Endometrial microvascular endothelial cells (primary cell): ENCODE data around the gene SFTPB. TPM values are rescaled to one million over a fixed set of nuclear protein-coding genes. Genes with fewer than 3 reads are reported as not detected.
"Not testable (repeated sequence)": the region's sequence is repeated elsewhere in the genome, so short reads cannot be mapped to it uniquely, and the experiment has no call there.

ENCODE experiments used
- in situ Hi-C: cut with HindIII; loops from 2 replicates; pipeline ENCODE4 v1.10.0; 2017; ENCODE audit warnings: low sequenced_read_pairs, low pct_unique_long_range_greater_than_20kb; ENCODE audit errors: inconsistent ontology term
- total RNA-seq: library from RNA; depleted of rRNA; stranded (reverse); fragments of >200 nt; gene quantifications from one replicate; pipeline ENCODE4 v1.2.3, GENCODE V29; 2015; ENCODE audit errors: inconsistent ontology term

The SFTPB gene
- total RNA-seq, 1 donor from 2014 or later = not detected

DNA sequence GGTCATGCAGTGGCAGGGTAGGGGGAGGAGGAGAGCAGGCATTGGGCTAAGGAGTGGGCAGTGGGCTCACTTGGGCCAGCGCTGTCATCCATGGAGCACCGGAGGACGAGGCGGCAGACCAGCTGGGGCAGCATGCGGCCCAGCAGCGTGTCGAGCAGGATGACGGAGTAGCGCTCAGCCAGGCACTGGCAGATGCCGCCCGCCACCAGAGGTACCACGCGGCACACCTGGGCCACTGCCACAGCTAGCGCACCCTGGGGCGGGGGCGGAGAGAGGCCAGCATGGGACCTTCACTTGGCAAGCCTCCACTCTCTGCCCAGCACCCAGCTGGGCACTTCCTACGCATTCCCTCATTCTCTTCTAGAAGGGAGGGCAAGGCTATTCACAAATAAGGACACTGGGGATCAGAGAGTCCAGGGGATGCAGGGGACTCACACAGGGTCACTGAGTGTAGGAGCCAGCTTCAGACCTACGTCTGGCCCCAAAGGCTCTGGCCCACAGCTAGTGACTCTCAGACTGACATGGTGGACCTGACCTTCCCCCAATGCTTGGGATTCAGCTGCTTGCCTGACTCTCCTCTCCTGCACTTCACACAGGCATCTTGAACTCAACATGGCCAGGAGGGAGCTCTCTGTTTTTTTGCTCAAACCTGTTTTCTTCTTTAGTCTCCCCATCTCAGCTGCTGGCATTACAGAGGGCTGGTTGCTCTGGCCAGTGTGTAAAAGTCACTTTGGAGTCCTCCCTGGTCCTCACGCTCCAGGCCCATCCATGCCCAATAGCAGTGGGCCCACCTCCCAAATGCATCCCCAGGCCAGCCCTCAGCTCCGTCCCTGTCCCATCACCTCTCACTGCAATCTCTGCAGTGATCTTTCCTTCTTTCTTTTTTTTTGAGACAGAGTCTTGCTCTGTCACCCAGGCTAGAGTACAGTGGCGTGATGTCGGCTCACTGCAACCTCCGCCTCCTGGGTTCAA is 4.1 kb downstream of the SFTPB start:
- in situ Hi-C loops = no loop called here

DNA sequence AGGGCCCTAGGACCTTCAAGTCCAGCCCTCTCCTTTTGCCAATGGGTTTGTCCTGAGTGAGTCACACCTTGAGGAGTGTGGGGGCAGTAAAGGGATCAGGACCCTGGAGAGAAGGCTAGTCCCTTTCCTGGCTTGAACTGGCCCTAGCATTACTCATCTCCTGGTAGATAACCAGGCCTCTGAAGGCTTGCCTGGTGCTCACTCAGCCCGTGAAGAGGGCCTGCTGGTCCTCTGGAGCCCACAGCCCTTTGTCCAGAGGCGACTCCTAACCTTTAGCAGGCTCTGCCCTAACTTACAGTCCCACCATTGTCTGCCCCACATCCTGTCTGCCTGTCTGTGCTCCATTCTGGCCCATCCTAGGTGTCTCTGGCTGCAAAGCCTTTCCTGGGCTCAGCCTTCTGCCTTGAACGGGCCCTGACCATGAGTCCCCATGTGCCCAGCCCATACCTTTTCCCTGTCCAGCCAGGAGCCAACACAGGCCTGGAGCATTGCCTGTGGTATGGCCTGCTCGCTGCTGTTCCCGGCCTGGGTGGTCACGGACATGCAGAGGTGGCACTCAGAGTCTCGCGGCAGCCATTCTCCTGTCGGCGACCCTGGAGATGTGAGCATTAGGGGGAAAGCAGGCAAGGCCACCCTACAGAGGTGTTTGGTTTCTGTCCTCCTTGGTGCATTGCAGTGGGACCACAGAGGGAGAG is 5.0 kb downstream of the SFTPB start:
- in situ Hi-C loops = no loop called here

DNA sequence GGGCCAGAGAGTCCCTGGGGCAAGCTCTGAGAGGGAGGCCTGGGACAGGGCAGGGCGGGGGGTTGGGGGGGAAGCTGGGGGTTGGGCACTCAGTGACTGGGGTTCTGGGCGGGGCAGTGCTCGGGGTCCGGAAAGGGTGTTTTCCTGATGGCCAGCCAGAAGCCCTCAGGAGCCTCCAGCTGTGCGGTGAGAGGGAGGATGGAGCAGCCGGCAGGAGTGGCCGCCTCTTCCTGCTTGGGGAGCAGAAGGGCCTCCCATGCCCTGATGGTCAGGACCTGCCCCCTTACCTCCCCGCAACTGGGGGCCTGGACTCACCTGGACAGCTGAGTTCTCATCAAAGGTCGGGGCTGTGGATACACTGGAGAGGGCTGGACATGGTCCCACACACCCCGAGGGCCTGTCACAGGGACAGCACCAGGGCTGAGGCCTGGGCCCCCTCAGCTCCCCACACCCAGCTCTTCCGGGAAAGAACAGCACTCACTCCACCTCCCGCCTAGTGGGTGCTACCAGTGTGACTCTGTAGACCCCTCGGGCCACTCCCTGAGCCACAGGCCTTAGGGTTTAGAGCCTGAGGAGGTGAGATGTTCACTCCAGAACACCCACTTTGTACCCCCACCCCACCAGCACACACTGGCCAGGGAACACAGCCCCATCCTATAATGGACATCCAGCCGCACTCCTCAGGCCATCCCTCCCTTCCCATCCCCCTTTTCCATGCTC is 6.7 kb downstream of the SFTPB start:
- in situ Hi-C loops = no loop called here

DNA sequence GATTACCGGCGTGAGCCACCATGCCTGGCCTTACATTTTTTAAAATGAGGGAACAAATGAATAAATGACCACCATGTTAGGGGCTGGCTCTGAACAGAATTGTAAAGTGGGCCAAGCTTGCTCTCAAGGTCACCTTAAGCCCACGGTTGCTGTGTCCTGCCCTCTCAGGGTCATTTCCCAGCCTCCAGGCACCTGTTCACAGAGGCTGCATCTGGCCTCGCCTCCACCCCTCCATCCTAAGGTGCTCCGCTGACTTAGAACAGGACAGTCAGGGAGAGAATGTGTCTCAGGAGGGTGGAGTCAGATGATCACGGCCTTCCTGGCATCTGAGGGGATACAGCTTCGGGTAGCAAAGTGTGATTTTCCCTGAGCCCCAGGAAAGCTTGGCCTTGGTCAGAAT is 7.3 kb downstream of the SFTPB start:
- in situ Hi-C loops = no loop called here

GRCh38 chr2:85660301-85660700 is 7.7 kb downstream of the SFTPB start:
- in situ Hi-C loops = not testable (repeated sequence)

GRCh38 chr2:85659324-85659981 is 8.5 kb downstream of the SFTPB start:
- in situ Hi-C loops = loop anchor here (5.0 kb wide), 1 partner anchor 58 kb away; no protein-coding TSS in a partner anchor

DNA sequence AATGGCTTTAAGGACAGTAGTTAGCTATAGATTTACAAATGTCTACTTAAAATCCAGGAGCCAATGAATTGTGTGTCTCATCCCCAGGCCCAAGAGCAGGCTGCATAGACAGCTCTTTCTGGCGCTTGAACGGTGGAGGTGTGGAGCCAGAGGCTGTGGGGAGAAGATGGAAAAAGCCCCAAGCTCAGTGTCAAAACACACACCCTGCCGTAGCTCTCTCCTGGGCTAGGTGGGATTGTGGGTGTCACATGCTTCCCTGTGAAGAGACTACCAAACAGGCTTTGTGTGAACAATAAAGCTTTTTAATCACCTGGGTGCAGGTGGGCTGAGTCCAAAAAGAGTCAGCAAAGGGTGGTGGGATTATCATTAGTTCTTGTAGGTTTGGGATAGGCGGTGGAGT is 10.6 kb downstream of the SFTPB start:
- in situ Hi-C loops = loop anchor here (5.0 kb wide), 1 partner anchor 60 kb away; no protein-coding TSS in a partner anchor

DNA sequence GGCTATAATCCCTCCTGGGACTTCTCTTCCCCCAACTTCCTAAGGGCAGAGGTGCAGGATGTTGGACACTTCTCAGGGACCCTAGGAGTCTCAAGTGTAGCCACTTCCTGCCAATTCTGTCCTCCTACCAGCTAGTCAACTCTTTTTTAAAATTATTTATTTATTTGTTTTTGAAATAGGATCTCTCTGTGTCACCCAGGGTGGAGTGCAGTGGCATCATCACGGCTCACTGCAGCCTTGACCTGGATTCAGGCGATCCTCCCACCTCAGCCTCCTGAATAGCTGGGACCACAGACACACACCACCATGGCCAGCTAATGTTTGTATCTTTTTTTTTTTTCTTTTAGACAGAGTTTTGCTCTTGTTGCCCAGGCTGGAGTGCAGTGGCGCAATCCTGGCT is 11.5 kb downstream of the SFTPB start:
- in situ Hi-C loops = loop anchor here (5.0 kb wide), 1 partner anchor 61 kb away; no protein-coding TSS in a partner anchor

- in situ Hi-C loops = loop anchor here (5.0 kb wide), 1 partner anchor 61 kb away; no protein-coding TSS in a partner anchor
Measured at GRCh38 chr2:85655961-85656417, 12.0 kb downstream of the SFTPB start.

- in situ Hi-C loops = no loop called here
Measured at GRCh38 chr2:85653996-85654395, 14.0 kb downstream of the SFTPB start.

DNA sequence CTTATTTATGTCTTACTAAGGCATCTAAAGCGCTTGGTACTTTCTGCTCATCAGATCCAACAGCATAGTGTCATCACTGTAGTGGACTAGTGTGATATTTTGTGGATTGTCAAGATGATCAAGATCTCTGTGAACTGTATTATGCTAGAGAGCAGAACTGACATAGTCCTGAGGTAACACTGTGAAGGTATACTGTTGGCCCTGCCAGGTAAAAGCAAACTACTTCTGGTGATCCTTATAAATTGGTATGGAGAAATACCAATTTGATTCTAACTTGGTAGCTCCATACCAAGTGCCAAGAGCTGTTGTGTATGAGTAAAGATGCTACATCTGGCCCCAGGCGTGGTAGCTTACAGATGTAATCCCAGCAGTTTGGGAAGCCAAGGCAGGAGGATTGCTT is 15.9 kb downstream of the SFTPB start:
- in situ Hi-C loops = no loop called here

GRCh38 chr2:85651097-85651496 is 16.9 kb downstream of the SFTPB start:
- in situ Hi-C loops = no loop called here

DNA sequence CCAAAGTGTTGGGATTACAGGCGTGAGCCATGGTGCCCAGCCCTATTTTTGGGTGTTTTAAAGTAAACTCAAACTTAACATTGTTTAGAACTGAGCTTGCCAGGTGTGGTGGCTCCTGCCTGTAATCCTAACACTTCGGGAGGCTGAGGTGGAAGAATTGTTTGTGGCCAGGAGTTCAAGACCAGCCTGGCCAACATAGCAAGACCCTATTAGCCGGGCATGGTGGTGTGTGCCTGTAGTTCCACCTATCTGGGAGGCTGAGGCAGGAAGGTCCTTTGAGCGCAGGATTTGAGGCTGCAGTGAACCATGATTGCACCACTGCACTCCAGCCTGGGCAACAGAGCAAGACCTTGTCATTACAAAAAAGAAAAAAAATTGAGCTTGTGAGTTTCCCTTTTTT is 17.5 kb downstream of the SFTPB start:
- in situ Hi-C loops = no loop called here

GRCh38 chr2:85649201-85650190 is 18.5 kb downstream of the SFTPB start:
- in situ Hi-C loops = no loop called here

GRCh38 chr2:85648619-85649018 is 19.4 kb downstream of the SFTPB start:
- in situ Hi-C loops = no loop called here

DNA sequence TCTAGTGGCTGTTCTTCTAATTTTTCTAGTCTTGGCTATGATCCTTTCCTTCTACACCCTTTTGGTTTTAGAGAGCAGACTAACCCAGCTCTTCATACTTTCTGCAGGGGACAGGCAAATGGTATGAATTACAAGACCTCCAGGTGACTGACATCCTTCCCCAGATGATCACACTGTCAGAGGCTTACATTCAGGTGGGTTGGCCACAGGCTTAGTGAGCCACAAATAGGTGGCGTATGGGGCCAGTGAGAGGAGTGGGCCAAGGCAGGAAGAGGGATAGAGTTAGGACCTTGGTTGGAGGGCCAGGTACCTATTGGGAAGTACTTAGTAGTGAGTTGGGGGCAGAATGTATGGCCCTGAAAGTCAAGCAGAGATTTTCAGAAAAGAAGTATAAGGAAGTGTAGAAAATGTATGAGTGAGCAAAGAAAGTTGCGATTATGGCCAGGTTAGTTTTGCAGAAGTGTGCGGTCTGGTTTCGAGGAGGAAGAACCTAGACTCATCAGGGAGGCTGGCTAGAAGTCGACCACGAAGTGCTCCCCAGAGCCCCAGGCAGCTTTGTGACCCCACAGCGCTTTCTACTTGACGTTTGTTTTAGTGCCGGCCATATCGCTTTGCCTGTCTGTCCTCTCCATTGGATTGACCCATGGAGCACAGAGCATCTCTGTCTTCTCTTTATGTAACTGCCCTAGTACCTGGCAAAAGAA is 20.0 kb downstream of the SFTPB start:
- in situ Hi-C loops = no loop called here

DNA sequence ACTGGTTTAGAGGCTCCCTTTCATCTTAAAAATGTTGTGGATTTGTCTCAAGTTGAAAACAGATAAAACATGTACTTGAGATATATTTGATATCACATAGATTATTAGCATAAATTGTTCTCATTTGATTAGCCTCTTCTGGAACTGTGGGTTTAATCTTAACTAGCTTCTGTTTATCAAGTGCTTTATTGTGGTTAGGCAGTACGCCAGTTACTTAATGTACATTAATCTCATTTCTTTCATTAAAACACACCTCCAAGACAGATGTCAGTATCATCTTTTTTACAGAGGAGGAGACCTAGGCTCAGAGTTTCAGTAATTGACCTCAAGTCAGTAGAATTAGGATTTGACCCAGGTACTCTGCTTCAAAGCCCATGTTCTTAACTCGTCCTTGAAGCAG is 21.8 kb downstream of the SFTPB start:
- in situ Hi-C loops = no loop called here
